HCT116 (cell line): ENCODE data around the gene PNPLA6. TPM values are rescaled to one million over a fixed set of nuclear protein-coding genes. Genes with fewer than 3 reads are reported as not detected.

Source experiments
- ATAC-seq: fragments of 200-7000 bp; cut with Tn5 transposase; 2 replicates; pipeline ENCODE4 v1.9.1; 2020; ENCODE audit warnings: mild to moderate bottlenecking, moderate library complexity
- BruUV-seq: library from RNA; stranded (reverse); fragments of 400-500 nt; replicated peaks from 2 replicates; lab custom pipeline; 2021; lab: Mats Ljungman, UMichigan
- CTCF ChIA-PET: fragments of 300-600 bp; sonication (Branson Sonifier 250); formaldehyde crosslinking; loops from one replicate; lab custom pipeline; 2021; ENCODE audit warnings: antibody characterized with exemption; lab: Charles Lee
- POLR2A ChIA-PET: fragments of 300-600, 350-600 bp; sonication (Branson Sonifier 250); formaldehyde crosslinking; loops from one replicate; lab custom pipeline; 2021; ENCODE audit warnings: antibody characterized with exemption; lab: Charles Lee
- RAD21 ChIA-PET, 2 experiments: fragments of 300-600 bp; sonication (Branson Sonifier 250); formaldehyde crosslinking; loops; one replicate each; lab custom pipeline; 2023; ENCODE audit warnings: low total read pairs in 2 of 2; ENCODE audit not compliant: uncharacterized antibody in 2 of 2, unreplicated experiment in 2 of 2, low non-redundant PET in 1 of 2; lab: Charles Lee
- DNase-seq: peaks from one replicate; pipeline ENCODE4 v3.0.0-alpha.2; 2010; ENCODE audit warnings: low read depth, low spot score
- H2AFZ ChIP-seq: fragments of 200-600 bp; shearing (Covaris generic), sonication (generic); 2 replicates; pipeline ENCODE4 v1.6.1; 2017; ENCODE audit warnings: low read depth, mixed run types, mixed read lengths, antibody characterized with exemption, low read length; ENCODE audit not compliant: poor library complexity, severe bottlenecking
- H3K27ac ChIP-seq: 2 replicates; pipeline ENCODE4 v1.5.1; 2012; ENCODE audit warnings: low read depth, low read length
- H3K27me3 ChIP-seq: fragments of 200-600 bp; sonication (generic); 2 replicates; pipeline ENCODE4 v1.6.1; 2016; ENCODE audit warnings: mixed run types, low read length, mixed read lengths; ENCODE audit not compliant: insufficient read depth
- H3K36me3 ChIP-seq, 2 experiments: fragments of 200-500 bp in 1 of 2; fragments of 200-600 bp in 1 of 2; sonication (Bioruptor generic) in 1 of 2; sonication (generic) in 1 of 2; 2 replicates each; pipeline versions ENCODE4 v1.5.1 to v1.6.1; 2014 to 2016; ENCODE audit warnings: low read length in 2 of 2, inconsistent platforms in 1 of 2, mixed read lengths in 1 of 2, mixed run types in 1 of 2; ENCODE audit not compliant: insufficient read depth in 2 of 2, control insufficient read depth in 1 of 2
- H3K4me1 ChIP-seq, 2 experiments: fragments of 200-600 bp in 1 of 2; sonication (generic) in 1 of 2; 2 replicates each; pipeline versions ENCODE4 v1.5.1 to v1.6.1; 2012 to 2017; ENCODE audit warnings: low read length in 2 of 2, inconsistent platforms in 1 of 2, mild to moderate bottlenecking in 1 of 2, mixed read lengths in 1 of 2, mixed run types in 1 of 2, moderate library complexity in 1 of 2; ENCODE audit not compliant: insufficient read depth in 2 of 2, control insufficient read depth in 1 of 2
- H3K4me2 ChIP-seq: fragments of 200-600 bp; sonication (generic); 2 replicates; pipeline ENCODE4 v1.6.1; 2017; ENCODE audit warnings: mixed run types, low read length, mixed read lengths
- H3K4me3 ChIP-seq, 2 experiments: fragments of 200-600 bp in 1 of 2; sonication (generic) in 1 of 2; replicated peaks in 1 of 2; 2 replicates each; pipeline ENCODE4 v1.5.1; 2011 to 2016; ENCODE audit warnings: low read length in 2 of 2, control low read depth in 1 of 2, low read depth in 1 of 2, mild to moderate bottlenecking in 1 of 2, mixed read lengths in 1 of 2, mixed run types in 1 of 2
- H3K79me2 ChIP-seq: fragments of 200-600 bp; sonication (generic); 2 replicates; pipeline ENCODE4 v1.6.1; 2017; ENCODE audit warnings: mild to moderate bottlenecking, mixed run types, low read length, moderate library complexity, mixed read lengths; ENCODE audit not compliant: insufficient read depth
- H3K9ac ChIP-seq: fragments of 200-600 bp; sonication (generic); 2 replicates; pipeline ENCODE4 v1.6.1; 2016; ENCODE audit warnings: low read length, mixed read lengths
- H3K9me2 ChIP-seq: fragments of 200-600 bp; sonication (generic), shearing (Covaris generic); 2 replicates; pipeline ENCODE4 v1.6.1; 2017; ENCODE audit warnings: mixed run types, mild to moderate bottlenecking, moderate library complexity; ENCODE audit not compliant: insufficient read depth
- H3K9me3 ChIP-seq, 2 experiments: fragments of 200-500 bp in 1 of 2; fragments of 200-600 bp in 1 of 2; sonication (Bioruptor generic) in 1 of 2; sonication (generic) in 1 of 2; 2 replicates each; pipeline ENCODE4 v1.6.1; 2014 to 2017; ENCODE audit warnings: low read length in 2 of 2, mixed read lengths in 2 of 2, inconsistent platforms in 1 of 2, low read depth in 1 of 2, mild to moderate bottlenecking in 1 of 2, mixed run types in 1 of 2, moderate library complexity in 1 of 2; ENCODE audit not compliant: control insufficient read depth in 1 of 2, insufficient read depth in 1 of 2
- H4K20me1 ChIP-seq: fragments of 200-600 bp; sonication (generic), shearing (Covaris generic); 2 replicates; pipeline ENCODE4 v1.6.1; 2017; ENCODE audit warnings: mixed run types, mild to moderate bottlenecking, moderate library complexity; ENCODE audit not compliant: insufficient read depth
- CEBPB ChIP-seq: IDR thresholded peaks from 2 replicates; pipeline ENCODE4 v1.6.1; 2012; ENCODE audit warnings: low read depth
- FOSL1 ChIP-seq: IDR thresholded peaks from 2 replicates; pipeline ENCODE4 v1.6.1; 2012; ENCODE audit warnings: low read depth
- POLR2AphosphoS5 ChIP-seq: IDR thresholded peaks from 2 replicates; pipeline ENCODE4 v1.6.1; 2011; ENCODE audit warnings: mild to moderate bottlenecking, low read depth, low read length, moderate library complexity
- RAD21 ChIP-seq: IDR thresholded peaks from 2 replicates; pipeline ENCODE4 v1.6.1; 2012; ENCODE audit warnings: low read depth, mild to moderate bottlenecking
- SIN3A ChIP-seq: IDR thresholded peaks from 2 replicates; pipeline ENCODE4 v1.6.1; 2012; ENCODE audit warnings: low read depth
- SP1 ChIP-seq: IDR thresholded peaks from 2 replicates; pipeline ENCODE4 v1.6.1; 2012; ENCODE audit warnings: low read depth
- ZFX ChIP-seq: fragments of 450-650 bp; IDR thresholded peaks from 2 replicates; pipeline ENCODE4 v1.6.1; 2017
- ZNF274 ChIP-seq: fragments of 200-500 bp; sonication (Bioruptor generic); IDR thresholded peaks from 2 replicates; pipeline ENCODE4 v1.6.1; 2014; ENCODE audit warnings: mild to moderate bottlenecking, low read depth, low read length, inconsistent platforms
- intact Hi-C: fragments of 100-400 bp; cut with micrococcal nuclease; formaldehyde crosslinking; loops from 2 replicates; pipeline ENCODE4 v1.10.0; 2022
- total RNA-seq: library from RNA; stranded (reverse); gene quantifications from one replicate; pipeline ENCODE4 v1.2.1, GENCODE V29; 2021; ENCODE audit not compliant: unreplicated experiment

The PNPLA6 gene
- total RNA-seq, 1 experiment from 2014 or later, result 159 TPM

DNA sequence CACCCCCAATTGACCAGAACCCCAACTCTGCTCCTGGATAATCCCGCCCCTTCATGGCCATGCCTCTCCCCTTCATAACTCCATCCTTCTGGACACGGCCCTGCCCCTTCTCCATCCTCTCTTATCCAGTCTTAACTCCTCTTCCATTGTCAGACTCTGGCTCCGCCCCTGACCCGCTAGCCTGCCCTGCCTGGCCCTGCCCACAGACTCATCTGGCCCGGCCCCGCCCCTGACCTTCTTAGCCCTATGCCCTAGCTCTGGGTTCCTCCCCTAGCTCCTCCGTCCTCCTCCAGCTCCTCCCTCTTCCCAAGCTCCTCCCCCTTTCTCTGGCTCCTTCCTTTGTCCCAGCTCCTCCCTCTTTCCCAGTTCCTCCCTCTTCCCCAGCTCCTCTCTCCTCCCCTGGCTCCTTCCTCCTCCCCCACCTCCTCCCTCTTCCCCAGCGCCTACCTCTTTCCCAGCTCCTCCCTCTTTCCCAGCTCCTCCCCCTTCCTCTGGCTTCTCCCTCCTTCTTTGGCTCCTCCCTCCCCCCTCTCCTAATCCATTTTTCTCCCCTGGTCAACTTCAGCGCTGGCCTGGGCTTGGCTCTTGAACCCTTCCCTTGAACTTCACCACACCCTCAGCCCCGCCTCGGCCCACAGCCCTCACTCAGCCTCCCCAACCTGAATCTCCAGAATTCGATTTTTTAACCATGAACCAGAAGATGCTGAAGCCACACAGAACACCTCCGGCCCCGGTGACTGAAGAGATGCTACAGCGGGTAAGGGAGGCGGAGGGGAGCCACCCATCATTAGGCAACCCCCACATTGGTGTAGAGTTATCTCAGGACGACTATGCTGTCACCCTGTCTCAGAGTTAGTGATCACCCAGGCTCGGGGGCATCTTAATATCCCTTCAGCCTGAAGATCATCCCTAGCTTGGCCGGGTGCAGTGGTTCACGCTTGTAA is 28.9 kb upstream of the PNPLA6 start:
- H3K4me2 ChIP-seq, result peak overlapping the region; percentile 91
- H3K27ac ChIP-seq, result peak overlapping the region; percentile 46
- BruUV-seq, result no TSS peak
- no peaks in the 10 kb centered on the region for H3K9me2 ChIP-seq
- peak overlapping the region; percentile 62 for H2AFZ ChIP-seq
- peak; percentile 89 for ATAC-seq
- ChIA-PET RAD21 (interaction anchor here in 1 of 2 experiments (0.5 kb wide), 1 partner anchor 272 kb away, joined by 3 read pairs; no protein-coding TSS in a partner anchor), CTCF (interaction anchor here (0.7 to 1.9 kb wide), 5 partner anchors 10 to 363 kb away, joined by 3 to 10 read pairs (median 4); partner anchors contain the start of gene TRAPPC5), POLR2A (interaction anchor here (0.6 to 2.1 kb wide), 5 partner anchors 9 to 99 kb away, joined by 3 to 9 read pairs (median 5); partner anchors contain the start of genes MCOLN1 and ZNF358)
- peaks cover 21 to 36% of the 10 kb centered on the region in 2 experiments for H3K4me1 ChIP-seq
- H3K4me3 ChIP-seq, result peak overlapping the region; percentile 25 to 63
- H3K9me3 ChIP-seq, result no peaks in the 10 kb centered on the region
- peak; percentile 47 for TF ChIP-seq SP1
- TF ChIP-seq RAD21, result no peak
- TF ChIP-seq CEBPB, result no peak
- H3K36me3 ChIP-seq, result no peaks in the 10 kb centered on the region
- H4K20me1 ChIP-seq, result no peaks in the 10 kb centered on the region
- peak overlapping the region; percentile 28; the same call in 1 of the 2 replicates for H3K9ac ChIP-seq
- H3K27me3 ChIP-seq, result no peaks in the 10 kb centered on the region
- peak; percentile 99 for DNase-seq
- intact Hi-C loops, result loop anchor here (2.0 kb wide), 1 partner anchor 28 kb away; the partner anchor contains the start of gene PNPLA6
- H3K79me2 ChIP-seq, result no peaks in the 10 kb centered on the region

DNA sequence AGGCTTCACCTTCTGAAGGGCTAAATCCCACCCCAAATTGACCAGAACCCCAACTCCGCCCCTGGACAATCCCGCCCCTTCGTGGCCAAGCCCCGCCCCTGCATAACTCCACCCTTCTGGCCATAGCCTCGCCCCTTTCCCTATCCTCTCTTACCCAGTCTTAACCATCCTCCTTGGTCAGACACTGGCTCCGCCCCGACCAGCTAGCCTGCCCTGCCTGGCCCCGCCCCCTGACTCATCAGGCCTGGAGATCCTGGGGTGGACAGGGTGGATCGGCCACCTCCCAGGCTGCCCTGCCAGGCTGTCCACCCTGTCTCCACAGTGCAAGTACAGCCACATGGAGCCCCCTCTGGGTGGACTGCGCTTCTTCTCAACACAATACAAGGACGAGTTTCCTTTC is 27.6 kb upstream of the PNPLA6 start:
- H3K4me2 ChIP-seq, result peak overlapping the region; percentile 91
- DNase-seq, result peak; percentile 90
- H3K27ac ChIP-seq, result peak overlapping the region; percentile 46
- TF ChIP-seq ZFX (no peak), ZNF274 (no peak), SIN3A (no peak), POLR2AphosphoS5 (peak; percentile 64), FOSL1 (no peak), SP1 (peak; percentile 67)
- no peaks in the 10 kb centered on the region for H3K9me2 ChIP-seq
- H4K20me1 ChIP-seq, result no peaks in the 10 kb centered on the region
- H3K4me3 ChIP-seq, result peak overlapping the region; percentile 15 to 39; a peak in 2 of 4 replicates
- H3K9me3 ChIP-seq, result no peaks in the 10 kb centered on the region
- H2AFZ ChIP-seq, result no peak overlapping the region
- H3K79me2 ChIP-seq, result no peaks in the 10 kb centered on the region
- peak; percentile 76 for ATAC-seq
- CTCF ChIA-PET, result interaction anchor here (1.1 to 1.9 kb wide), 2 partner anchors 11 to 406 kb away, joined by 3 to 10 read pairs; a partner anchor contains a TSS
- no TSS peak for BruUV-seq
- intact Hi-C loops, result loop anchor here (2.0 kb wide), 1 partner anchor 27 kb away; the partner anchor contains the start of gene PNPLA6
- RAD21 ChIA-PET, result no interaction called here
- H3K4me1 ChIP-seq, result peaks cover 21 to 39% of the 10 kb centered on the region in 2 experiments
- no peaks in the 10 kb centered on the region for H3K27me3 ChIP-seq
- H3K9ac ChIP-seq, result peak overlapping the region; percentile 50; the same call in 1 of the 2 replicates
- POLR2A ChIA-PET, result no interaction called here
- no peaks in the 10 kb centered on the region for H3K36me3 ChIP-seq
